ENCODE data around the gene ATP6V0A1. TPM values are rescaled to one million over a fixed set of nuclear protein-coding genes. Genes with fewer than 3 reads are reported as not detected.

The ATP6V0A1 gene
- total and polyA plus RNA-seq, 2 donors from 2014 or later = 108 to 110 TPM

- DNase-seq = peak in 1 of 5 donors; percentile 21
- peak overlapping the region in 1 of 2 donors; percentile 47 for H3K27ac ChIP-seq (ENCODE audit: low read depth in 2 of 2, low read length in 2 of 2)
- H3K27me3 ChIP-seq (ENCODE audit: control insufficient read depth, insufficient read depth, low read length) = no peaks in the 10 kb centered on the region
- FAIRE-seq = no peak
- H3K36me3 ChIP-seq (ENCODE audit: control insufficient read depth in 2 of 3, insufficient read depth in 3 of 3, low read length in 3 of 3) = peaks cover 0 to 17% (median 7%) of the 10 kb centered on the region in 3 donors
- H3K9me3 ChIP-seq (ENCODE audit: control insufficient read depth in 2 of 3, insufficient read depth in 1 of 3, low read length in 3 of 3) = no peaks in the 10 kb centered on the region
- TF ChIP-seq, protein P1, sequence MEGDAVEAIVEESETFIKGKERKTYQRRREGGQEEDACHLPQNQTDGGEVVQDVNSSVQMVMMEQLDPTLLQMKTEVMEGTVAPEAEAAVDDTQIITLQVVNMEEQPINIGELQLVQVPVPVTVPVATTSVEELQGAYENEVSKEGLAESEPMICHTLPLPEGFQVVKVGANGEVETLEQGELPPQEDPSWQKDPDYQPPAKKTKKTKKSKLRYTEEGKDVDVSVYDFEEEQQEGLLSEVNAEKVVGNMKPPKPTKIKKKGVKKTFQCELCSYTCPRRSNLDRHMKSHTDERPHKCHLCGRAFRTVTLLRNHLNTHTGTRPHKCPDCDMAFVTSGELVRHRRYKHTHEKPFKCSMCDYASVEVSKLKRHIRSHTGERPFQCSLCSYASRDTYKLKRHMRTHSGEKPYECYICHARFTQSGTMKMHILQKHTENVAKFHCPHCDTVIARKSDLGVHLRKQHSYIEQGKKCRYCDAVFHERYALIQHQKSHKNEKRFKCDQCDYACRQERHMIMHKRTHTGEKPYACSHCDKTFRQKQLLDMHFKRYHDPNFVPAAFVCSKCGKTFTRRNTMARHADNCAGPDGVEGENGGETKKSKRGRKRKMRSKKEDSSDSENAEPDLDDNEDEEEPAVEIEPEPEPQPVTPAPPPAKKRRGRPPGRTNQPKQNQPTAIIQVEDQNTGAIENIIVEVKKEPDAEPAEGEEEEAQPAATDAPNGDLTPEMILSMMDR (IDR thresholded peaks at IDR 0.05; ENCODE audit: borderline replicate concordance, extremely low read depth, insufficient read depth) = no peak
- H3K4me3 ChIP-seq (ENCODE audit: low read length in 3 of 3) = no peak overlapping the region
- no peak overlapping the region for H3K9ac ChIP-seq (ENCODE audit: low read length in 3 of 3)
- intact Hi-C loops (cut with DNase I) = no loop called here
- H3K4me1 ChIP-seq (ENCODE audit: control insufficient read depth in 2 of 3, insufficient read depth in 2 of 3, low read depth in 1 of 3, low read length in 3 of 3) = peaks cover 8 to 30% (median 26%) of the 10 kb centered on the region in 3 donors
Observed at GRCh38 chr17:42525221-42525620, 66.5 kb downstream of the ATP6V0A1 start.

DNA sequence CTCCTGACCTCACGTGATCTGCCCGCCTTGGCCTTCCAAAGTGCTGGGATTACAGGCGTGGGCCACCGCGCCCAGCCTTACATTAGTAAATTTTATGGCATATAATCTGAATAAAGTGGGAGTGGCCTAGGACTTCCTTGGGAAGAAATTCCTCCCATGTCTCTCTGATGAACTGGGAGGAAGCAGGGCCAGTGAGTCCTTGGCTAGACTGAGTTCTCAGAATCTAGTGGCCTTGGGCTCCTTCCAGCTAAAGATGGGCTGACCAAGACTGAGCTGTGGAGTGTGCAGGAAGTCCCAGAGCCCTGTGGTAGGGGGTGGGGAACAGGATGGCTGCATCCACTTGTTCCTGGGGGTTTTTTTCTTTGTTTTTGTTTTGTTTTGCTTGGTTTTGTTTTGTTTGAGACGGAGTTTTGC, 67.4 kb downstream of the ATP6V0A1 start:
- no peak overlapping the region for H3K27ac ChIP-seq (ENCODE audit: low read depth in 2 of 2, low read length in 2 of 2)

DNA sequence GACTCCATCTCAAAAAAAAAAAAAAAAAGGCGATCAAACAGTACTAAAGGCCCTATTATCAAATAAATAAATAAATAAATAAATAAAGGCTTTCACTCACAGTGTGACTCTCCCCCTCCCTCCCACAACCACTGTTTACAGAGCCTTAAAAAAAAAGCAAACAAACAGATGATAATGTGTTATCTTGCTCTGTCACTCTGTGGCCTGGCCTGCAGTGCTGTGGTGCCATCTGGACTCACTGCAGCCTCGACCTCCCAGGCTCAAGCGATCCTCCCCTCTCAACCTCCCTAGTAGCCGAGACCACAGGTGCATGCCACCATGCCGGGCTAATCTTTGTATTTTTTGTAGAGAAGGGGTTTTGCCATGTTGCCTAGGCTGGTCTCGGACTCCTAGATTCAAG, 69.3 kb downstream of the ATP6V0A1 start:
- peaks cover 0 to 6% (median 4%) of the 10 kb centered on the region in 3 donors for H3K4me1 ChIP-seq (ENCODE audit: control insufficient read depth in 2 of 3, insufficient read depth in 2 of 3, low read depth in 1 of 3, low read length in 3 of 3)
- H3K9ac ChIP-seq (ENCODE audit: low read length in 3 of 3) = no peak overlapping the region
- H3K4me3 ChIP-seq (ENCODE audit: low read length in 3 of 3) = no peak overlapping the region
- TF ChIP-seq, protein P1 (IDR thresholded peaks at IDR 0.05; ENCODE audit: borderline replicate concordance, extremely low read depth, insufficient read depth) = no peak
- H3K27ac ChIP-seq (ENCODE audit: low read depth in 2 of 2, low read length in 2 of 2) = no peak overlapping the region
- FAIRE-seq (no peak), DNase-seq (peak in 1 of 5 donors; percentile 56)
- H3K9me3 ChIP-seq (ENCODE audit: control insufficient read depth in 2 of 3, insufficient read depth in 1 of 3, low read length in 3 of 3) = no peaks in the 10 kb centered on the region
- H3K36me3 ChIP-seq (ENCODE audit: control insufficient read depth in 2 of 3, insufficient read depth in 3 of 3, low read length in 3 of 3) = peaks cover 0 to under 1% (median 0%) of the 10 kb centered on the region in 3 donors
- H3K27me3 ChIP-seq (ENCODE audit: control insufficient read depth, insufficient read depth, low read length) = no peaks in the 10 kb centered on the region
- intact Hi-C loops (cut with DNase I) = no loop called here

More for the DNA sequence above, 67.4 kb downstream of the ATP6V0A1 start:
- peak in 1 of 5 donors; percentile 59 for DNase-seq
- H3K27me3 ChIP-seq (ENCODE audit: control insufficient read depth, insufficient read depth, low read length) = no peaks in the 10 kb centered on the region
- H3K4me3 ChIP-seq (ENCODE audit: low read length in 3 of 3) = no peak overlapping the region
- intact Hi-C loops (cut with DNase I) = no loop called here
- no peak for FAIRE-seq
- H3K9ac ChIP-seq (ENCODE audit: low read length in 3 of 3) = no peak overlapping the region
- H3K4me1 ChIP-seq (ENCODE audit: control insufficient read depth in 2 of 3, insufficient read depth in 2 of 3, low read depth in 1 of 3, low read length in 3 of 3) = peaks cover 2 to 23% (median 18%) of the 10 kb centered on the region in 3 donors
- H3K36me3 ChIP-seq (ENCODE audit: control insufficient read depth in 2 of 3, insufficient read depth in 3 of 3, low read length in 3 of 3) = peaks cover 0 to 17% (median 6%) of the 10 kb centered on the region in 3 donors
- H3K9me3 ChIP-seq (ENCODE audit: control insufficient read depth in 2 of 3, insufficient read depth in 1 of 3, low read length in 3 of 3) = no peaks in the 10 kb centered on the region
- TF ChIP-seq, protein P1 (IDR thresholded peaks at IDR 0.05; ENCODE audit: borderline replicate concordance, extremely low read depth, insufficient read depth) = no peak

DNA sequence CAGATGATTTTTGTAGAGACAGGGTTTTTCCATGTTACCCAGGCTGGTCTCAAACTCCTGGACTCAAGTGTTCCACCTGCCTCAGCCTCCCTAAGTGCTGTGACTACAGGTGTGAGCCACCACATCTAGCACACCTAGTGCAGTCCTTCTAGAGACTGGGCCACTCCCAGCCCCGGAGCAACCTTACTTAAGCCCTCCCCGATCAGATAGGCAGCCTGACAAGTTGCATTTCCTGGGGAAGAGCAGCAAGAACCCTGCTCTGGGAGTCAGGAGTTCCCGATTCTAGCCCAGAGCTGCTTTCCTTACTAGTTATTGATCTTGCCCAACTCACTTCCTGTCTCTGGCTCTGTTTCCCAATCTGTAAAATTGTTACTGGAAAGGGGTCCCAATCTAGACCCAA, 70.4 kb downstream of the ATP6V0A1 start:
- H3K36me3 ChIP-seq (ENCODE audit: control insufficient read depth in 2 of 3, insufficient read depth in 3 of 3, low read length in 3 of 3) = no peaks in the 10 kb centered on the region
- DNase-seq = no peak
- H3K27me3 ChIP-seq (ENCODE audit: control insufficient read depth, insufficient read depth, low read length) = no peaks in the 10 kb centered on the region
- intact Hi-C loops (cut with DNase I) = no loop called here
- TF ChIP-seq, protein P1 (IDR thresholded peaks at IDR 0.05; ENCODE audit: borderline replicate concordance, extremely low read depth, insufficient read depth) = no peak
- H3K27ac ChIP-seq (ENCODE audit: low read depth in 2 of 2, low read length in 2 of 2) = no peak overlapping the region
- H3K9ac ChIP-seq (ENCODE audit: low read length in 3 of 3) = no peak overlapping the region
- peaks cover 0 to 6% (median 2%) of the 10 kb centered on the region in 3 donors for H3K4me1 ChIP-seq (ENCODE audit: control insufficient read depth in 2 of 3, insufficient read depth in 2 of 3, low read depth in 1 of 3, low read length in 3 of 3)
- H3K9me3 ChIP-seq (ENCODE audit: control insufficient read depth in 2 of 3, insufficient read depth in 1 of 3, low read length in 3 of 3) = no peaks in the 10 kb centered on the region
- FAIRE-seq = no peak
- H3K4me3 ChIP-seq (ENCODE audit: low read length in 3 of 3) = no peak overlapping the region

Data from kidney (tissue), 14 donors.